B cell (primary cell): ENCODE results near the gene CAMK2A. TPM values are rescaled to one million over a fixed set of nuclear protein-coding genes. Genes with fewer than 3 reads are reported as not detected.

ENCODE experiments used
- ATAC-seq: fragments of 200-7000 bp; cut with Tn5 transposase; one replicate; pipeline ENCODE4 v1.10.0; 2021; ENCODE audit warnings: low read depth, mild to moderate bottlenecking, moderate number of reproducible peaks, moderate library complexity
- CTCF ChIA-PET: fragments of 350-600 bp; sonication (Branson Sonifier 250); formaldehyde crosslinking; loops from one replicate; lab custom pipeline; 2021; ENCODE audit warnings: antibody characterized with exemption, inconsistent platforms; lab: Charles Lee
- POLR2A ChIA-PET: fragments of 350-600 bp; sonication (Branson Sonifier 250); formaldehyde crosslinking; loops from one replicate; lab custom pipeline; 2021; ENCODE audit warnings: antibody characterized with exemption; lab: Charles Lee
- DNase-seq: peaks from one replicate; pipeline ENCODE4 v3.0.0; 2013
- H2AFZ ChIP-seq: 2 replicates; pipeline ENCODE4 v1.6.1; 2012; ENCODE audit warnings: mild to moderate bottlenecking, low read depth, low read length; ENCODE audit not compliant: insufficient read depth, poor library complexity, severe bottlenecking
- H3K27ac ChIP-seq, 2 donors: 1 replicate in 1 of 2; 2 replicates in 1 of 2; pipeline ENCODE4 v1.5.1; 2012 to 2013; ENCODE audit warnings: low read length in 2 of 2, mild to moderate bottlenecking in 2 of 2, moderate library complexity in 1 of 2
- H3K27me3 ChIP-seq, 4 experiments: fragments of 200-600 bp in 1 of 4; sonication (generic) in 1 of 4; replicated peaks in 1 of 4; 1 replicate in 2 of 4; 2 replicates in 2 of 4; pipeline versions ENCODE4 v1.6.1 to v1.7.0; 2013 to 2016; ENCODE audit warnings: low read length in 3 of 4, mild to moderate bottlenecking in 2 of 4, mixed read lengths in 1 of 4, moderate library complexity in 1 of 4; ENCODE audit not compliant: insufficient read depth in 4 of 4, control insufficient read depth in 3 of 4; ENCODE audit errors: control extremely low read depth in 1 of 4
- H3K36me3 ChIP-seq, 2 experiments: replicated peaks in 1 of 2; 1 replicate in 1 of 2; 2 replicates in 1 of 2; pipeline versions ENCODE4 v1.6.1 to v1.7.1; 2013; ENCODE audit warnings: low read length in 1 of 2; ENCODE audit not compliant: insufficient read depth in 2 of 2, control insufficient read depth in 1 of 2; ENCODE audit errors: control extremely low read depth in 1 of 2, extremely low read depth in 1 of 2
- H3K4me1 ChIP-seq, 2 donors: fragments of 200-600 bp in 1 of 2; sonication (generic) in 1 of 2; 1 replicate in 1 of 2; 2 replicates in 1 of 2; pipeline versions ENCODE4 v1.5.1 to v1.6.1; 2013 to 2017; ENCODE audit warnings: low read length in 2 of 2; ENCODE audit not compliant: control insufficient read depth in 2 of 2, insufficient read depth in 2 of 2
- H3K4me2 ChIP-seq: replicated peaks from 2 replicates; pipeline ENCODE3; 2012; ENCODE audit warnings: mild to moderate bottlenecking, low read depth, low read length; ENCODE audit not compliant: poor library complexity, severe bottlenecking
- H3K4me3 ChIP-seq, 5 experiments: fragments of 200-600 bp in 1 of 5; sonication (generic) in 1 of 5; 1 replicate in 3 of 5; 2 replicates in 2 of 5; pipeline versions ENCODE4 v1.5.1 to v1.7.0; 2011 to 2016; ENCODE audit warnings: low read length in 4 of 5, mild to moderate bottlenecking in 4 of 5, low read depth in 2 of 5, control low read depth in 1 of 5, moderate library complexity in 1 of 5; ENCODE audit not compliant: insufficient read depth in 1 of 5; ENCODE audit errors: control extremely low read depth in 1 of 5, extremely low read depth in 1 of 5
- H3K79me2 ChIP-seq: fragments of 200-600 bp; sonication (generic); one replicate; pipeline ENCODE4 v1.6.0; 2016; ENCODE audit warnings: low read length; ENCODE audit not compliant: control insufficient read depth, insufficient read depth
- H3K9ac ChIP-seq: fragments of 200-600 bp; sonication (generic); 2 replicates; pipeline ENCODE4 v1.6.1; 2017; ENCODE audit warnings: mild to moderate bottlenecking, low read length, moderate library complexity
- H3K9me3 ChIP-seq, 3 donors: one replicate each; pipeline versions ENCODE4 v1.6.1 to v1.7.1; 2013; ENCODE audit warnings: low read length in 2 of 3; ENCODE audit not compliant: control insufficient read depth in 2 of 3, insufficient read depth in 1 of 3; ENCODE audit errors: control extremely low read depth in 1 of 3
- H4K20me1 ChIP-seq: 2 replicates; pipeline ENCODE4 v1.6.0; 2012; ENCODE audit warnings: mild to moderate bottlenecking, low read length; ENCODE audit not compliant: insufficient read depth, control insufficient read depth, poor library complexity, severe bottlenecking
- H3K27ac Mint-ChIP-seq: one replicate; pipeline ENCODE4 v1.8.0; 2021; ENCODE audit warnings: mixed read lengths
- H3K27me3 Mint-ChIP-seq: one replicate; pipeline ENCODE4 v1.8.0; 2021; ENCODE audit warnings: mixed read lengths
- H3K4me1 Mint-ChIP-seq: one replicate; pipeline ENCODE4 v1.8.0; 2021; ENCODE audit warnings: mixed read lengths
- H3K4me3 Mint-ChIP-seq: one replicate; pipeline ENCODE4 v1.8.0; 2021; ENCODE audit warnings: mixed read lengths
- H3K9me3 Mint-ChIP-seq: one replicate; pipeline ENCODE4 v1.8.0; 2022; ENCODE audit warnings: mixed read lengths; ENCODE audit not compliant: insufficient read depth
- EZH2 ChIP-seq: IDR thresholded peaks from 2 replicates; pipeline ENCODE4 v1.6.1; 2012; ENCODE audit warnings: borderline replicate concordance, low read depth, mild to moderate bottlenecking, moderate library complexity, low read length; ENCODE audit not compliant: insufficient read depth, poor library complexity, severe bottlenecking
- WGBS: methylation state at CpG from one replicate; pipeline ENCODE4 v1.1.5; 2013; ENCODE audit warnings: missing lambda C conversion rate; ENCODE audit not compliant: insufficient coverage; 5-methylcytosine and 5-hydroxymethylcytosine counted together
- intact Hi-C: fragments of 100-400 bp; cut with micrococcal nuclease; formaldehyde crosslinking; loops from one replicate; pipeline ENCODE4 v1.10.0; 2022
- polyA plus RNA-seq: library from polyadenylated mRNA; depleted of rRNA; stranded (reverse); fragments of >200 nt; gene quantifications from 2 replicates; pipeline ENCODE4 v1.2.3, GENCODE V29; 2012
- total RNA-seq, 2 donors: library from RNA; stranded (reverse); fragments of 120-200 nt in 1 of 2; gene quantifications; 1 replicate in 1 of 2; 2 replicates in 1 of 2; pipeline versions ENCODE4 v1.2.3 to v1.2.4, GENCODE V29; 2013 to 2022
- TF ChIP-seq, protein P1 (sequence below): fragments of 200-600 bp; IDR thresholded peaks from one replicate; pipeline ENCODE4 v1.8.0; 2022; ENCODE audit warnings: antibody characterized with exemption, mild to moderate bottlenecking

Gene CAMK2A
- total and polyA plus RNA-seq, 2 donors (not counting 1 experiment from before 2014, with no cell fraction given), result not detected

DNA sequence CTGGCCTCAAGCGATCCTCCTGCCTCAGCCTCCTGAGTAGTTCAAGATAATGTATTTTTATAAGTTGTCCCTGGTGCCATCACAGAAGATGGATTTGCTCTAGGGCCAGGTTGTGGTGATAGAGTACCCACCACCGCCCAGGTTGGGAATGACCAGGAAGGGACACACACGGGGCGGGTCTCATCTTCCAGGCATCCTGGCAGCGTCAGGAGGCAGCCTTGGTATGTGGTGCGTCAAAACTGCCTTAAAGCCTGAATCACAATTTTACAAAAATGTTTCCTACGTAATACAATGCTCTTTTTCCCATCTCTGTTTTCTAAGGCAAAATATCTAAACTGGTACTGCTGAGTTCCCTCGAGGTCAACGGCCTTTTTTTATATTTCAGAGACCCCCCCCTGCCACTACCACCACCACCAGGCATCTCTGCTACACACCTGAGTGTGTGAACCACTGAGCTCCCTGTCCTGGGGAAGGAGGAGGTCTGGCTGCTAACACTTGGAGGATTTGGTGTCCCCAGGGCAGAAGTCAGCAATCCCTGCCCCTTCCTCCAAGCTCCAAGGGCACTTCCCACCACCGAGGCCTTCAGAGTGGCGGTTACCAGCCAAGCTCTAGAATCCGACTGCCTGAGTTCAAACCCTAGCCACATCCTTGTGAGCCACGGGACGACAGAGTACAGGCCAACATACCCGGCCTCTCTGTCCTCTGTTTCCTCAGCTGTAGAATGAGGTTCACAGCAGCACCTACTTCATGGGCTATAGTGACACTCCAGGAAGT lies 52.4 kb downstream of the CAMK2A start:
- H3K79me2 ChIP-seq, result no peaks in the 10 kb centered on the region
- DNase-seq, result no peak
- H3K4me1 ChIP-seq, result no peaks in the 10 kb centered on the region
- no peak overlapping the region for H3K4me2 ChIP-seq
- no peak overlapping the region for H2AFZ ChIP-seq
- no peaks in the 10 kb centered on the region for H4K20me1 ChIP-seq
- H3K4me1 Mint-ChIP-seq, result peaks cover 2% of the 10 kb centered on the region
- no peaks in the 10 kb centered on the region for H3K36me3 ChIP-seq
- intact Hi-C loops, result no loop called here
- no peak overlapping the region for H3K27ac Mint-ChIP-seq
- H3K4me3 ChIP-seq, result no peak overlapping the region
- no peak overlapping the region for H3K27ac ChIP-seq
- no peak overlapping the region for H3K9ac ChIP-seq
- TF ChIP-seq, protein P1, sequence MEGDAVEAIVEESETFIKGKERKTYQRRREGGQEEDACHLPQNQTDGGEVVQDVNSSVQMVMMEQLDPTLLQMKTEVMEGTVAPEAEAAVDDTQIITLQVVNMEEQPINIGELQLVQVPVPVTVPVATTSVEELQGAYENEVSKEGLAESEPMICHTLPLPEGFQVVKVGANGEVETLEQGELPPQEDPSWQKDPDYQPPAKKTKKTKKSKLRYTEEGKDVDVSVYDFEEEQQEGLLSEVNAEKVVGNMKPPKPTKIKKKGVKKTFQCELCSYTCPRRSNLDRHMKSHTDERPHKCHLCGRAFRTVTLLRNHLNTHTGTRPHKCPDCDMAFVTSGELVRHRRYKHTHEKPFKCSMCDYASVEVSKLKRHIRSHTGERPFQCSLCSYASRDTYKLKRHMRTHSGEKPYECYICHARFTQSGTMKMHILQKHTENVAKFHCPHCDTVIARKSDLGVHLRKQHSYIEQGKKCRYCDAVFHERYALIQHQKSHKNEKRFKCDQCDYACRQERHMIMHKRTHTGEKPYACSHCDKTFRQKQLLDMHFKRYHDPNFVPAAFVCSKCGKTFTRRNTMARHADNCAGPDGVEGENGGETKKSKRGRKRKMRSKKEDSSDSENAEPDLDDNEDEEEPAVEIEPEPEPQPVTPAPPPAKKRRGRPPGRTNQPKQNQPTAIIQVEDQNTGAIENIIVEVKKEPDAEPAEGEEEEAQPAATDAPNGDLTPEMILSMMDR, result no peak
- TF ChIP-seq EZH2, result no peak
- WGBS, result 96% methylated on average over 11 of the region's 15 CpGs
- H3K27me3 Mint-ChIP-seq, result no peaks in the 10 kb centered on the region
- POLR2A ChIA-PET, result no interaction called here
- CTCF ChIA-PET, result no interaction called here
- H3K4me3 Mint-ChIP-seq, result no peak overlapping the region
- no peaks in the 10 kb centered on the region for H3K27me3 ChIP-seq
- no peaks in the 10 kb centered on the region for H3K9me3 Mint-ChIP-seq
- peaks cover 0 to 2% (median 0%) of the 10 kb centered on the region in 3 donors for H3K9me3 ChIP-seq
- no peak for ATAC-seq

DNA sequence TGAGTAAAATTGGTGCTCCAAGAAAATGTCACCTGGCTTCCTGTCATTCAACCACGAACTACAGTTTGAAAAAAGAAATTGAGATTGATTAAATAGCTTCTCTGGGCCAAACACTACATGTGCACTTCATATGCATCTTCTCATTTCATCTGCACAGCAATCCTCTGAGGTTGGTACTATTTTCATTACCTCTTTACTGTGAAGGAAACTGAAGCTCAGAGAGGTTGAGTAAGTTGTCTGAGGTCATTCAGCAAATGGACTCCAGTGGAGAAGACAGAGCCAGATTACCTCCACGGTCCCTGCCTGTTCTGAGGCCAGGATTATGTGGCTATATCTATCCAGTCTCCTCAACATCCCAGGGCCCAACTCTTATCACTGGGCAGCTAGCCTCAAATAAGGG lies 53.3 kb downstream of the CAMK2A start:
- POLR2A ChIA-PET, result no interaction called here
- Histone ChIP-seq H3K27me3 (no peaks in the 10 kb centered on the region), H4K20me1 (no peaks in the 10 kb centered on the region), H3K36me3 (no peaks in the 10 kb centered on the region), H3K79me2 (no peaks in the 10 kb centered on the region), H3K4me3 (no peak overlapping the region), H3K9ac (no peak overlapping the region), H2AFZ (no peak overlapping the region), H3K4me2 (no peak overlapping the region), H3K27ac (no peak overlapping the region), H3K9me3 (peaks cover 0 to 2% (median 0%) of the 10 kb centered on the region in 3 donors), H3K4me1 (no peaks in the 10 kb centered on the region)
- H3K27ac Mint-ChIP-seq, result no peak overlapping the region
- no peak for DNase-seq
- H3K27me3 Mint-ChIP-seq, result no peaks in the 10 kb centered on the region
- no peak overlapping the region for H3K4me3 Mint-ChIP-seq
- H3K9me3 Mint-ChIP-seq, result no peaks in the 10 kb centered on the region
- intact Hi-C loops, result no loop called here
- ATAC-seq, result no peak
- TF ChIP-seq EZH2, result no peak
- TF ChIP-seq, protein P1, result no peak
- peaks cover 2% of the 10 kb centered on the region for H3K4me1 Mint-ChIP-seq
- CTCF ChIA-PET, result no interaction called here
- no CpG with 5 or more reads among the region's 2 CpGs for WGBS
